OCI-LY7 (cell line): Measurements from ENCODE around the gene MRPL45. TPM values are rescaled to one million over a fixed set of nuclear protein-coding genes. Genes with fewer than 3 reads are reported as not detected.
A peak's percentile ranks its signal among the peaks of the same experiment; 100 is the strongest.
"Not testable (repeated sequence)": the region's sequence is repeated elsewhere in the genome, so short reads cannot be mapped to it uniquely, and the experiment has no call there.

Experiments
- BruUV-seq: library from RNA; stranded (reverse); fragments of 400-500 nt; replicated peaks from 2 replicates; lab custom pipeline; 2021; lab: Mats Ljungman, UMichigan
- CTCF ChIA-PET: fragments of 300-600 bp; sonication (Branson Sonifier 250); formaldehyde crosslinking; loops from one replicate; lab custom pipeline; 2022; ENCODE audit warnings: antibody characterized with exemption; ENCODE audit not compliant: unreplicated experiment; lab: Charles Lee
- POLR2A ChIA-PET: fragments of 300-600 bp; sonication (Branson Sonifier 250); formaldehyde crosslinking; loops from one replicate; lab custom pipeline; 2022; ENCODE audit warnings: antibody characterized with exemption; lab: Charles Lee
- DNase-seq: peaks from one replicate; pipeline ENCODE4 v3.0.0-alpha.2; 2015; ENCODE audit warnings: low spot score
- H2AFZ ChIP-seq: fragments of 200-600 bp; sonication (generic), shearing (Covaris generic); 2 replicates; pipeline ENCODE4 v1.6.1; 2014; ENCODE audit warnings: mild to moderate bottlenecking, antibody characterized with exemption, low read length, moderate library complexity
- H3K27ac ChIP-seq: fragments of 200-600 bp; sonication (generic); 2 replicates; pipeline ENCODE4 v1.5.1; 2014; ENCODE audit warnings: mixed run types, low read depth, mild to moderate bottlenecking, moderate library complexity, low read length, inconsistent platforms; ENCODE audit not compliant: poor library complexity, severe bottlenecking
- H3K36me3 ChIP-seq: fragments of 200-600 bp; sonication (generic); 2 replicates; pipeline ENCODE4 v1.6.1; 2014; ENCODE audit warnings: mild to moderate bottlenecking, antibody characterized with exemption, low read length, moderate library complexity, mixed read lengths; ENCODE audit not compliant: insufficient read depth
- H3K4me1 ChIP-seq: fragments of 200-600 bp; sonication (generic); 2 replicates; pipeline ENCODE4 v1.5.1; 2014; ENCODE audit warnings: mild to moderate bottlenecking, low read length; ENCODE audit not compliant: insufficient read depth, poor library complexity, severe bottlenecking
- H3K4me2 ChIP-seq: fragments of 200-600 bp; sonication (generic); 2 replicates; pipeline ENCODE4 v1.6.1; 2014; ENCODE audit warnings: mild to moderate bottlenecking, low read length
- H3K4me3 ChIP-seq: fragments of 200-600 bp; sonication (generic); 2 replicates; pipeline ENCODE4 v1.5.1; 2014; ENCODE audit warnings: mild to moderate bottlenecking, low read depth, low read length; ENCODE audit not compliant: poor library complexity, severe bottlenecking
- H3K79me2 ChIP-seq: fragments of 200-600 bp; sonication (generic); 2 replicates; pipeline ENCODE4 v1.6.1; 2016; ENCODE audit warnings: low read depth, mild to moderate bottlenecking, low read length, moderate library complexity, mixed read lengths; ENCODE audit not compliant: insufficient read depth
- H3K9me2 ChIP-seq: fragments of 200-600 bp; sonication (generic); 2 replicates; pipeline ENCODE4 v1.6.1; 2016; ENCODE audit warnings: mild to moderate bottlenecking, low read length, mixed read lengths; ENCODE audit not compliant: insufficient read depth
- H3K9me3 ChIP-seq: fragments of 200-600 bp; sonication (generic); 2 replicates; pipeline ENCODE4 v1.6.1; 2014; ENCODE audit warnings: mild to moderate bottlenecking, mixed run types, low read length, mixed read lengths
- H4K20me1 ChIP-seq: fragments of 200-600 bp; sonication (generic); 2 replicates; pipeline ENCODE4 v1.6.1; 2014; ENCODE audit warnings: mild to moderate bottlenecking, antibody characterized with exemption, low read length, moderate library complexity, mixed read lengths; ENCODE audit not compliant: insufficient read depth
- intact Hi-C: fragments of 100-400 bp; cut with micrococcal nuclease; formaldehyde crosslinking; loops from one replicate; pipeline ENCODE4 v1.10.0; 2022; ENCODE audit not compliant: unreplicated experiment
- total RNA-seq, 2 experiments: library from RNA; depleted of rRNA in 1 of 2; stranded (reverse); fragments of >200 nt in 1 of 2; shearing (Covaris generic) in 1 of 2; gene quantifications; 2 replicates each; pipeline ENCODE4 v1.2.3, GENCODE V29; 2014 to 2022

Gene MRPL45
- total RNA-seq, 2 experiments from 2014 or later, result 29.5 to 45.1 TPM

- H3K79me2 ChIP-seq, POLR2A ChIA-PET, H2AFZ ChIP-seq, H3K36me3 ChIP-seq, H3K4me2 ChIP-seq, H3K4me1 ChIP-seq, H3K9me2 ChIP-seq, H3K4me3 ChIP-seq, intact Hi-C loops, BruUV-seq, DNase-seq, H3K9me3 ChIP-seq, CTCF ChIA-PET, H3K27ac ChIP-seq, H4K20me1 ChIP-seq: not testable (repeated sequence)
These were observed 28.8 kb upstream of the MRPL45 start for GRCh38 chr17:38268138-38268537.

- H3K27ac ChIP-seq, DNase-seq, H3K4me2 ChIP-seq, H4K20me1 ChIP-seq, CTCF ChIA-PET, H3K9me3 ChIP-seq, H3K9me2 ChIP-seq, BruUV-seq, H3K4me3 ChIP-seq, H3K36me3 ChIP-seq, H2AFZ ChIP-seq, H3K4me1 ChIP-seq, POLR2A ChIA-PET, intact Hi-C loops, H3K79me2 ChIP-seq: not testable (repeated sequence)
These were observed 27.9 kb upstream of the MRPL45 start for GRCh38 chr17:38269045-38269444.

GRCh38 chr17:38269552-38269951, 27.4 kb upstream of the MRPL45 start:
- POLR2A ChIA-PET, H4K20me1 ChIP-seq, H3K9me3 ChIP-seq, intact Hi-C loops, H3K4me2 ChIP-seq, H3K4me1 ChIP-seq, H3K4me3 ChIP-seq, H3K9me2 ChIP-seq, CTCF ChIA-PET, H3K27ac ChIP-seq, H3K36me3 ChIP-seq, H2AFZ ChIP-seq, H3K79me2 ChIP-seq, BruUV-seq, DNase-seq: not testable (repeated sequence)

GRCh38 chr17:38285994-38286393, 11.0 kb upstream of the MRPL45 start:
- DNase-seq, H3K9me2 ChIP-seq, POLR2A ChIA-PET, H3K4me1 ChIP-seq, H2AFZ ChIP-seq, H3K27ac ChIP-seq, H3K4me3 ChIP-seq, H3K4me2 ChIP-seq, CTCF ChIA-PET, H3K36me3 ChIP-seq, intact Hi-C loops, H3K79me2 ChIP-seq, H4K20me1 ChIP-seq, BruUV-seq, H3K9me3 ChIP-seq: not testable (repeated sequence)

- BruUV-seq, H3K4me2 ChIP-seq, H3K4me1 ChIP-seq, H3K4me3 ChIP-seq, POLR2A ChIA-PET, H3K27ac ChIP-seq, H3K79me2 ChIP-seq, H3K9me2 ChIP-seq, H3K9me3 ChIP-seq, CTCF ChIA-PET, H4K20me1 ChIP-seq, intact Hi-C loops, H3K36me3 ChIP-seq, DNase-seq: not testable (repeated sequence)
- peak overlapping the region; percentile 92 for H2AFZ ChIP-seq
These were observed 10.4 kb upstream of the MRPL45 start for GRCh38 chr17:38286501-38287091.
